Astrocyte of the hippocampus (primary cell): ENCODE data around the gene ABI3.
A peak's percentile ranks its signal among the peaks of the same experiment; 100 is the strongest.
"Not testable (repeated sequence)": the region's sequence is repeated elsewhere in the genome, so short reads cannot be mapped to it uniquely, and the experiment has no call there.

Experiments used
- DNase-seq: peaks from one replicate; pipeline ENCODE4 v3.0.0; 2011; ENCODE audit warnings: low read depth, low spot score

ABI3 gene

DNA sequence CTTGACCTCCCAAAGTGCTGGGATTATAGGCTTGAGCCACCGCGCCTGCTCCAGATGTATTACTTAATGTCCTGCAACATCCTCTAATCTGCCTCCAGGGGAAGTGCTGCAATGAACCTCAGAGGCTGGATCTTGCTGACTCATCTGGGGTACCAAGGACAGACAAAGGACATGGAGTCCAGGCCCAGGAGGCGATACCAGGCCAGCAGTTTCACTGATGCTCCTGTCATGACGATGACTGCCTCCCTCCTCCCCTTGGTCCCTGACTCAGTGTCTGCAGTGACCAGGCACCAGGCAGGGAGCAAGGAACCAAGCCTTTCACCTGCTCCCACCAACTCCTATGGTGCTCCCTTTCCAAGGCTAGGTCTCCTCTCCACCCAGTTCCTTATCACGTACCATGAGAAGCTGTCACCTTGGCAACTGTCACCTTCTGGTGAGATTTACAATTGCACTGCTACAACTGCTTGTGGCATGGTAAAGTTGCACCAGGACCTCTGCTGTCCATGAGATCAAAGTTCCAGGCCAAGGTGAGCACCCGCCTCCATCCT lies 41.7 kb downstream of the ABI3 start:
- DNase-seq: no peak

DNA sequence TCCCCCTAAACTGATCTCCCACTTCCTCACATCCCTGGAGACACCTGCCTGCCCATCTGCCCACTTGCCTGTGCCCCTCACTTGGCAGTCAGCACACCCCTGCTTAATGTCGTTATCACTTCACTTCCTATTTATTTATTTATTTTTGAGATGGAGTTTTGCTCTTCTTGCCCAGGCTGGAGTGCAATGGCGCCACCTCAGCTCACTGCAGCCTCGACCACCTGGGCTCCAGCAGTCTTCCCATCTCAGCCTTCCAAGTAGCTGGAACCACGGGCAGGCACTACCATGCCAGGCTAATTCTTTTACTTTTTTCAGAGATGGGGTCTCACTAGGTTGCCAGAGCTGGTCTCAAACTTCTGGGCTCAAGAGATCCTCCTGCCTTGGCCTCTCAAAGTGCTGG lies 43.6 kb downstream of the ABI3 start:
- no peak for DNase-seq

DNA sequence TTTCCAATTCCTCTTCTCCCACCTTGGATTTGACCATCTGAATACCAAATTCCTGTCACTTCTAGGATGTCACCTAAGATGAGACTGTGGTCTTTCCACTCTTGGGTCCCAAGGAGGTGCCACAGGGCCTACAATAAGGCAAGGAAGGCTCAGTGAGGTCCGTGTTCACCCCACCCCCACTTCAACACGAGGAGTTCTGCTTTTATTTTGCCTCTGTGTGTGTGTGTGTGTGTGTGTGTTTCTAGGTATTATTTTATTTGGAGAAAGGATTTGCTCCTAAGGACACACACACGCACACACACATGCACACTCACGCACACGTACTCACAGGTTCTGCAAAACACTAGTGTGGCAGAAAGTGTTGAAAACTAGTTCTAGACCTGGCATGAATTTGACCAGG lies 44.6 kb downstream of the ABI3 start:
- DNase-seq: no peak

DNA sequence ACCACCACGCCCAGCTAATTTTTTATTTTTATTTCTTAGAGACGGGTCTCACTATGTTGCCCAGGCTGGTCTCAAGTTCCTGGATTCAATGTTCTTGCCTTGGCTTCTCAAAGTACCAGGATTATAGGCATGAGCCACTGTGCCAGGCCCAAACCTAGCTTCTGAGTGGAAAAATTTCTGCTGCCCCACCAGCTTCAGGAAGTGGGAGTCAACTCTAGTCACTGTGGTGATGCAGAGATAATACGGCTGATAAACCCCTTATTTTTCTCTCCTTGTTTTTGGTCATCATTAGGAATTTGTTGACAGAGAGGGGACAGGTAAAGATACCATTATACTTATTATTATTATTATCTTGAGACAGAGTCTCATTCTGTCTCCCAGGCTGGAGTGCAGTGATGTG lies 47.9 kb downstream of the ABI3 start:
- no peak for DNase-seq

DNA sequence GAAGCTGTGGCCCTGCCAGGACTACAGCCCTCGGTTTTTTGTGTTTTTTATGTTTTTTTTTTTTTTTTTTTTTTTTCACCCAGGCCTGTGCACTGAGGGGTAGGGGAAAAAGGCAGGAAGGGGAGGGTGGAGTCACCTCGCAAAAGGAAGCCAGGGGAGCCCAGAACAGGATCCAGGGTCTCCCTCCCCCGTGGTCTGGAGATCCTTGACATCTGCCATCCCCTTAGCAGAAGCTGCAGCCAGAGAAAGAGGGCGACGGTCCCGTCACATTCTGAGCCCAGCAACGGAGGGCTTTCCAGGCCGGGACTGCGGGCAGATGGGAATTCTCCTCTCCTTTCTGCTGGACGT lies 49.1 kb downstream of the ABI3 start:
- no peak for DNase-seq

DNA sequence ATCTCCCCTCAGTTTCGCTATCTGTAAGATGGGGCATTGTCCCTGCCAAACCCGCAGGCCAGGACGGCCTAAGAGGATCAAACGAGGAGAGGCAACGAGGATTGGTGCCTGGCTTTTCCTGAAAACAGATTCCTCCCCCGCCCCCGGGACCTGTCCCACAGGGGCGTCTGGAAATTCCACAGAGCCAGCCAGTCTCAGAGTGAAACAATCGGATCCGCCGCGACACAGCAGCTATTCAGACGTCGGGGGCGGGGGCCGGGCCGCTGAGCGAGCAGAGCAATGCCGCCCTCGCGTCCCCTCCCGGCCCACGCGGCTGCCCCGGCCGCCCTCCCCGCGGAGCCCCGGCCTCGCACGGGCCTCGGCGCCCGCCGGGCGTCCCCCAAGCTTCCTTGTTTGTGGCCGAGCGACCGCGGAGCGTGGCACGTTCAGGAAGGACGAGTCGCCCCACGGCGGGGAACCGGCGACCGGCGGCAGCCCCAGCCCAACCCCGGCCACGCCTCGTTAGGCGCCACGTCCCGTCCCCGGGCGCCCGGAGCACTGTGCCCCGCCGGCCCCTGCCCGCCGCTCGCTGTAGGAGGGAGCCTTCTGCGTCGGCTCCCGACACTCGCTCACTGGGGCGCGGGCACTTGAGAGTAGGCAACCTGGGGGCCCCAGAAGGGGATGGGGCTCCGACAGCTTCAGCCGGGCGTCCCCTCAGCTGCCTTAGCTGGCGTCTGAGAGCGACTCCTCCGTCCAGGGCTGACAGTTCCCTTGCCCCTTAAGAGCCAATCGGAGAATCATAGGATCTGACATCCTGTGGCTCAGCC lies 49.7 kb downstream of the ABI3 start:
- peak; percentile 73 for DNase-seq

DNA sequence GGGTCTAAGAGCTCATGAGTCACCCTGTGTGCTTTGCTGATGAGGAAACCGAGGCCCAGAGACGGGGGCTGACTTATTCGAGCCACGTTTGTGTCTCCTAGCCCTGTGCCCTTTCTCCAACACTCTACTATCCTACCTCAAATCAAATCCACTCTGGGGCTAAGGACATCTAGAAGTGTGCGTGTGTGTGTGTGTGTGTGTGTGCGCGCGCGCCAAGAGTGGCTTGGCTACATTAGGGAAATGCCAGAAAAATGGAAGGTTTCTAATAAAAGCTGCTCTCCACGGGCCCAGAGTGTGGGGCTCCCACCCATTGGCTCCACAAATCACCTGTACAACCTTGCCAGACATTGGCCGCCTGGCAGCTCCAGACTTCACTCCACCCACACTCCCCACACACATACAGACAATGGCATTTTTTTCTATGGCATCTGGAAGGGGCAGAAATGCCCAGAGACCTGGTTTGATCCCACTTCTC lies 50.3 kb downstream of the ABI3 start:
- no peak for DNase-seq

DNA sequence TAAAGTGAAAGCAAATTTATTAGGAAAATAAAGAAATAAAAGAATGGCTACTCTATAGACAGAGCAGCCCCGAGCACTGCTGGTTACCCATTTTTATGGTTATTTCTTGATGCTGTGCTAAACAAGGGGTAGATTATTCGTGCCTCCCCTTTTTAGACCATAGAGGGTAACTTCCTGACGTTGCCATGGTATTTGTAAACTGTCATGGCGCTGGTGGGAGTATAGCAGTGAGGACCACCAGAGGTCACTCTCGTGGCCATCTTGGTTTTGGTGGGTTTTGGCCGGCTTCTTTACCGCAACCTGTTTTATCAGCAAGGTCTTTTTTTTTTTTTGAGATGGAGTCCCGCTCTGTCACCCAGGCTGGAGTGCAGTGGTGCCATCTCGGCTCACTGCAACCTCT lies 51.0 kb downstream of the ABI3 start:
- not testable (repeated sequence) for DNase-seq

DNA sequence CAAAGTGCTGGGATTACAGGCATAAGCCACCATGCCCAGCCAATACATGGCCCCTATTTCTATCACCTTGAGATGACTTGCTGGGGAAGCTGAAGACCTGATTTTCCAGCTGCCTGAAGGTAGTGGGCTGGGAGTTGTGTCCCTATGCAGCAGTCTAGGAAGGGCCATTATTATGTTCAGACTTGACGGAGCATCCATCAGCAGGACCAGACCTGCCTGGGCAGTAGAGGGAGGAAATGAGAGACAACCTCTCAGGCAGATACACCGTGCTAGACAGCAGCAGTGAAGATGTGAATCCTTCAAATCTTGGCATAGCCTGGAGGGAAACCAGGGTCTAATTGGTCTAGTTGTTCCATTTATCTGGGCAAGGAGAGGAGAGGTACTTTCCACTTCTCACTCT lies 55.7 kb downstream of the ABI3 start:
- DNase-seq: no peak

DNA sequence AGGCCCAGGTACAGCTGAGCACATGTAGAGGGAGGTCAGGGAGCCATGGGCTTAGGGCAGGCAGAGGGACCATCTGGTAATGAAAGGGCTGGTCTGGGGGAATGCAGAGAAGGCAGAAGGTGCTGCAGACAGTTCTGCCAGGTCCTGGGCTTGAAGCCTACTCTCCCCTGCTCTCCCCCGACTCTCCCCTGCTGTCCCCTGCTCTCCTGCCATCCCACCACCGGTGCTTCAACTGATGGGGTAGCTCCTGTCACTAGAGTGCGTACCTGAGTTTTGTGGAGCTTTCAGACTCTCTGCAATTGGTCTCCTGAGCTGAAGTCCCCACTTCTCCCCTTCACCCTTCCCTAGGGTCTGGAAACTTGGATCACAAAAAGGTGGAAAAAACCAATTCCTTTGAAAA lies 57.4 kb downstream of the ABI3 start:
- DNase-seq: no peak

DNA sequence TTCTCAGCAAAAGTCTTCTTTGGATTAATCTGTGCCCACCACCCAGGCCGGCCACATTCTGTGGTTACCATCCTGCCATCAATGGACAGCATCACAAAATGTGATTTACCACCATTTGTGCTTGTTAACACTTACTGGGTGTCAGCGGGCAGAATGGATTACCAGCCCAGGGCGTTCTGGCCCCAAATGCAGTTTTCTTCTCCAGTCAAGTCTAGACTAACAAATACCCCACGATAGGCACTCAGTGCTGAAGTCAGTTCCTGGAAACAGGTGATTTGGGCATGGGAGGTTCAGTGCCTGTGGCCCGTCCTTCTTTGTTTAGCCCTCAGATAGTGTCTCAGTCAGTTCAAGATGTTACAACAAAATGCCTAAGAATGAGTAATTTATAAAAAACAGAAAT lies 58.8 kb downstream of the ABI3 start:
- DNase-seq: no peak
